Measurements from ENCODE around the gene TBRG1.
"Not testable (repeated sequence)": the region's sequence is repeated elsewhere in the genome, so short reads cannot be mapped to it uniquely, and the experiment has no call there.

Gene TBRG1, protein sequence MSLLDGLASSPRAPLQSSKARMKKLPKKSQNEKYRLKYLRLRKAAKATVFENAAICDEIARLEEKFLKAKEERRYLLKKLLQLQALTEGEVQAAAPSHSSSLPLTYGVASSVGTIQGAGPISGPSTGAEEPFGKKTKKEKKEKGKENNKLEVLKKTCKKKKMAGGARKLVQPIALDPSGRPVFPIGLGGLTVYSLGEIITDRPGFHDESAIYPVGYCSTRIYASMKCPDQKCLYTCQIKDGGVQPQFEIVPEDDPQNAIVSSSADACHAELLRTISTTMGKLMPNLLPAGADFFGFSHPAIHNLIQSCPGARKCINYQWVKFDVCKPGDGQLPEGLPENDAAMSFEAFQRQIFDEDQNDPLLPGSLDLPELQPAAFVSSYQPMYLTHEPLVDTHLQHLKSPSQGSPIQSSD

DNA sequence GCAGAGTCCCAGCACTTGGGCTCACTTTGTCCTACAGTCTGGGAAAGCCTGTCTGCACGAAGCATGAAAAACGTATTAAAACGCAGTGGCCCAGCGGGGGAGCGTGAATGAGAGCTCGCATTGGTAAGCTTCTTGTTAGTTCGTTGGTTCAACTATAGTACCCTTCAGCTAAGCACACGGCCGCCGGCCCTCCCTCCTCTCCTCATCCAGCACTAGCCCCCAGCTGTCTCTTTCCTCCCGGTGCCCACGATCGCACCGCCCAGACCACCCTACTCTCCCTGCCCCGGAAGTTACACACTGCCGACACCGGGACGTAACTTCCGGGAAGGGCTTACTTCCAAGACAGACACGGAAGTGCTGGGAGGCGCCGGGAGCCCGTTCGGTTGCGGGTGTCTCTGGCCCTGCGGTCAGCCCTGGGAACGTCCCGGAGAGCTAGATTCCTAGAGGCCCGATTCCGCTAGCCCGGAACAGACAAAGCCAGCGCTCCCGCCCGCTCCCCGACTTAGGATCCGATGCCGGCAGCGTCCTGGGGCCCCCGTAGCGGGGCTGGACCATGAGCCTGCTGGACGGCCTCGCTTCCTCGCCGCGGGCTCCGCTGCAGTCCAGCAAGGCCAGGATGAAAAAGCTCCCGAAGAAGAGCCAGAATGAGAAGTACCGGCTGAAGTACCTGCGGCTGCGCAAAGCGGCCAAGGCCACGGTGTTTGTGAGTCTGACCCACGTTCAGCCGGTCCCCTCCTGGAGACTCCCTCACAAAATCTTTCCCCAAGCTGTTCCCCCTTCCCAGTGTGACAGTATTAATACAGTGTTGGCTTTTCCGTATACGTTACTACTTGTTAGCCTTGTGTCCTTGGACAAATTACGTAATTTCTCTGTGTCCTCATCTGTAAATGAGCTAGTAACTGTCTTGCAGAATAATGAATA, at the start of gene TBRG1:
TSS of gene TBRG1 (plus strand) at position 334 of the 921 bp plus-strand sequence. CDS start at position 554, 220 bp downstream.
- peak; percentile 86 for DNase-seq

DNA sequence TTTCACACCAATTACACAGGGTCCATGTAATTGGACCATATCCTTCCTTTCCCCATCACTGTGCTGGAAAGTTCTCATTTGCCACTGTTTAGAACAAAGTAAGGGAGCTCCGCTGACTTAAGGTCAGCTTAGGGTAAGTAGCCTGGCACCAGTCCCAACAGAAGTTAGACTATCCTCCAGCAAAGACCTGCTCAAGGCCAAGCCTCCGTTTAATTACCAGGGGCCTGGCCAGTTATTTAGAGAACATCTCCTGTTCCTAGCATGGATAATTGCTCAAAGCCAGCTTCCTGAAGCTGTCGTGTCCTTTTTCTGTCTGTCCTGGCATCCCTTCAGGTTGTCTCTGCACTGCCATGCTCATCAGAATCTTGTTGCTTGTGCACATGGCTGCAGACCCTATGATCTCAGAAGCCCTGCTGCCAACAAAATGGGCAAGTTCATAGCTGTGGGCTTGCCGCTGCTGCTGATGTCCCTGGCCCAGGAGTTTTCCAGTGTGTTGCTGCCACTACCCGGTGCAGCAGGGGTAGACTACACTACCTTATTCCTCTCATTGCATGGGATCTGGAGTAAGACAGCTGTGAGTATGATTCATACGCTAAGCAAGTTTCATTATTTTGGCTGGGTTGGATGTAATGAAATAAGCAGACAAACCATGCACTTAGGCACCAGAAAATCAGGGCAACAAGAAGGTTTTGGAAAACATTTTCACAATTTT, 44.8 kb upstream of the TBRG1 start:
- no peak for DNase-seq

GRCh38 chr11:124578761-124579160, 43.9 kb upstream of the TBRG1 start:
- no peak for DNase-seq

DNA sequence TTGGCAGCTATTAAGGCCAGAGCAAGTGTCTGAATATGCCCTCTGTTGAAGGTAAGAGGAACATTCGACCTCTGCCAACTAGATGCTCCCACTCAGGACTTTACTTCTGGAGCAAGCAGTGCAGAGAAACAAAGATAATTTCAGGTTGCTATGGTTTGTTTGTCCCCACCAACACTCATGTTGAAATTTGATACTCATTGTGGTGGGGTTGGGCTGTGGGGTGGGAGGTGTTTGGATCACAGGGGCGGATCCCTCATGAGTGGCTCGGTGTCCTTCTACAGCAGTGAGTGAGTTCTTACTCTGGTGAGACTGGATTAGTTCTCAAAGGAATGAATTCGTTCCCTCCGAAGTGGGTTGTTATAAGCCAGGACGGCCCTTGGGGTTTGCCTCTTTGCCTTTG, 40.8 kb upstream of the TBRG1 start:
- no peak for DNase-seq

DNA sequence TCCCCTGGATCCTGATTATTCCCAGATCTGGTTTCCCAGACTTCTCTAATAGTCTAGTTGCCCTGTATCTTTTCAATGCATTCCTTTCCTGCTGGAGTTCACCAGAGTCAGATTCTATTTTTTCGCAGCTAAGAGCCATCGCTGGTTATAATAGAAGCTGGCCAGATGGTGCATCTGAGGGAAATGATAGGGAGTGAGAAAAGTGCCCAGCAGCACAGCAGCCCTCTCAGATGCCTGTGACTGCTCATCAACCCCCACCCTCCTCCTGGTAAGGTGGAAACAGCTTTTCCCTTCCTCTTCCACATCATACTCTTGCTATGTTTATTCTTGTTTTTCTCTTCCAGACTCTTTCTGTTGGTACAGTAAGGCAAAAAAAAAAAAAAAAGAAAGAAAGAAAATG, 40.1 kb upstream of the TBRG1 start:
- no peak for DNase-seq

GRCh38 chr11:124583781-124584180, 38.9 kb upstream of the TBRG1 start:
- DNase-seq: no peak

DNA sequence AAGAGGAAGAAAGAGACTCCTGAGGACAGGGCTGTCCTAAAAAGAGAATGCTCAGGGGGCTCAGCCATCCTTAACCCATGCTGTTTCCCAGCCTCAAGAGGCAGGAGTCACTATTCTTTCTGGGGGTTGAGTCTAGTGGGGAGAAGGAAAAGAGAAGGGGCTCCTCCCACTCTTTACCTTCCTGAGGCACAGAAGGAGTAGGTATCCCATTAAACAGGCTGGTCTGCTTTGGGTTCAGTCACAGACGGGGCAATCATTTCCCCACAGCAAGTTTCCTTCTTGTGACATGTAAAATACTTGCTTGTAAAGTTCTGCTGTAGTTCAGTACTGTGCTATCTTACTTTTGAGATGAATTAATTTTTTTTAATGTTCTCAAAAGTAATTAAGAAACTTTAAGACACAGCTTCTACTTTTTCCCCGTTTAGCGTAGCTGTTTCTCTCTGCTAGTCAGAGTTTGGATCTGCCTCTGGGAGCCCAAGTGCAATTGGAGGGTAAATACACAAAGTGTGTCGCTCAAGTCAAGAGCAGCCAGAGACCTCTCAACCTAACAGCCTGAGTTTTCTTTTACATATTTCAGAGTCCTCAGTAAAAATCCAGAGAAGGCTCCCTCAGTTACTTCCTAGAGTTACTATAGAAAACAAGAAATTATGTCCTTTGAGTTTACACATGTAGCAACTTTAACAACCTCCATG, 37.8 kb upstream of the TBRG1 start:
- DNase-seq: no peak

DNA sequence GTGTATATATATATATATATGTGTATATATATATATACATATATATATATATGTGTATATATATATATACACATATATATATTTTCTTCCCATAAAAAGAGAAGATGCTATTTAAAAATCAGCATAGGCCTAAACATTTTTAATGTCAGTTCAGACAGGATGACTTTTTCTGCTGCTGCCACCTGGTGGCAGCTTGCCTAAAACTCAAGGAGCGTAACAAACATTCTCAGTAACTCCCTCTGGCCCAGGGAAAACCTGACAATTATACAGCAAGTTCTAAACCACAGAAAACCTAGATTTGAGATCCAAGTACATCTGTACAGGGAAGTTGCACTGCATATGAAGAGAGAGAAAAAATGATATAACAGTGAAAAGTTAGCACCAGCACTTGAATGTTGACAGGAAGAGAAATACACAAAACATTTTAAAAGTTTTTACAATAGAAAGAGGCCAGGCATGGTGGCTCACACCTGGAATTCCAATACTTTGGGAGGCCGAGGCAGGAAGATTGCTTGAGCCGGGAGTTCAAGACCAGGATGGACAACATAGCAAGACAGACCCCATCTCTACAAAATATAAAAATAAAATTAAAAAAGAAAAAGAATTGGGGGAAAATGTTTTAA, 36.3 kb upstream of the TBRG1 start:
- peak; percentile 40 for DNase-seq

- DNase-seq: no peak
Observed at GRCh38 chr11:124591430-124591829, 31.2 kb upstream of the TBRG1 start.

DNA sequence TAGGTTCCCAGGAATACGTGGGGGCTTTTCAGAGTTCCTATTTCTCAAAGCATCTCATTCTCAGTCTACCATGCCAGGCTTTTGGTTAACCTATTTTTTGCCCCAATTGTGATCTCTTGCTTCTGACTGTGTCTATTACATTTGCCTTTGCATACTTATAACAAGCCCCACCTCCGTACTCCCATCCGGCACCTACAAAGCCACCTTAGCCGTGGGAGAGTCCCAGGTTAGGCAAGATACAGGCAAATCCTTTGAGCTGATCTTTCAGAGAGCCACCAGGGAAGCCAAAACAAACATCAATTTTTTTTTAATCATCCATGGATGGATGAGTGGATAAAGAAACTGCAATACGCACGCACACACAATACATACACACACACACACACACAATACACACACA, 30.0 kb upstream of the TBRG1 start:
- DNase-seq: no peak

DNA sequence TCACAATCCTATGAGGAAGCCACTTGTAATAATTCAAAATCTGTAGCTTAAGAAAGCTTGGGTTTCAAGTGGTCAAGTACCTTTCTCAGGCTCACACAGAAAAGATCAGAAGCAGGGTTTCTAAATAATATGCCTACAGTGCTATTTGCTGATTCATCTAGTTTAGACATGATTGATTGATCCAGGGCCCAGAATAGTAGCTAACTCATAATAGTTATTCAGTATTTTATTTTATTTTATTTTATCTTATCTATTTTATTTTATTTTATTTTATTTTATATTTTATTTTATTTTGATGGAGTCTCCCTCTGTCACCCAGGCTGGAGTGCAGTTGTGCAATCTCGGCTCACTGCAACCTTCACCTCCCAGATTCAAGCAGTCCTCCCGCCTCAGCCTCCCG, 27.4 kb upstream of the TBRG1 start:
- no peak for DNase-seq

DNA sequence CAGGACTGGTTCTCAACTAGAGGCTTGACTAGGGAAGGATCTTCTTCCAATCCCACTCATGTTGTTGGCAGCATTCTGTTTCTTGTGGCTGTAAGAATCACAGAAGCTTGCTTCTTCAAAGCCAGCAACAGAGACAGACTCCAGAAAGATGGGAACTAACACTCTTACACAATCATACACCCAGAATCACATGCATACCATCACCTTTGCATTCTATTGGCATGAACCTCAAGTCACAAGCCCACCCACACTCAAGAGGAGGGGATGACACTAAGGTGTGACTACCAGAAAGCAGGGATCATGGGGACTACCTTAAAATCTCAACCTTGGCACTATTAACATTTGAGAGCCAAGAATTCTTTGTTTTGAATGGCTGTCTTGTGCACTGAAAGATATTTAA, 25.0 kb upstream of the TBRG1 start:
- no peak for DNase-seq

DNA sequence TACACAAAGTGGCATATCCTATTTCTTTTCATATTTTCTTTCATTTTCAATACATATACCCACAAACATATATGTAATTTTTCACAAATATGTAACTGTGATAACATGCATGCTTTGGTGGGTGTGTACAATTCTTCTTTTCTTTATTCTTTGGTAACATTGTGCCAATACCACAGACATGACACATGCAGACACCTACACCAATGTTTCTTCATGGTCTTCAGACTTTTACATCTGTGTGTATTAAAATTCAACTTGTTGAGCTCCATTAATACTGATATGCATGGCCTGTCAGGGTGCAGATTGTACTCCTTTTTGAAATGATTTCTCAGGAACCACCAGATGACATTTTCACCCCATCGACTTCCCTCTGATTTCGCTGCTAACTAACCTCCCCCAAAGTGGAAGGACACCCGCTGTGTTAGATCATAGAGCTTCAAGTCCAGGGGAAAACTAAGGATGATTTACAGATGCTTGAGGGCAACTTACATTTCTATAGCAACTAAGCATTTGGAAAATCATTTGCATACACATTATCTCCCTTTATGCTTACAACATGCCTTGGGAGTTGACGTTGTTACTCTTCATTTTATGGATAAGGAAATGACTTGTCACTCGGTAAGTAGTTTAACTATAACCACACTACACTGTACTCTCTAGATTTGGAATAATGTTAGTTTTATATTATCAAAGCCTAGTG, 21.9 kb upstream of the TBRG1 start:
- DNase-seq: no peak

- DNase-seq: peak; percentile 49
Observed at GRCh38 chr11:124602193-124602592, 20.5 kb upstream of the TBRG1 start.

GRCh38 chr11:124602723-124603122, 19.9 kb upstream of the TBRG1 start:
- not testable (repeated sequence) for DNase-seq

- DNase-seq: no peak
Observed at GRCh38 chr11:124605719-124606118, 16.9 kb upstream of the TBRG1 start.

DNA sequence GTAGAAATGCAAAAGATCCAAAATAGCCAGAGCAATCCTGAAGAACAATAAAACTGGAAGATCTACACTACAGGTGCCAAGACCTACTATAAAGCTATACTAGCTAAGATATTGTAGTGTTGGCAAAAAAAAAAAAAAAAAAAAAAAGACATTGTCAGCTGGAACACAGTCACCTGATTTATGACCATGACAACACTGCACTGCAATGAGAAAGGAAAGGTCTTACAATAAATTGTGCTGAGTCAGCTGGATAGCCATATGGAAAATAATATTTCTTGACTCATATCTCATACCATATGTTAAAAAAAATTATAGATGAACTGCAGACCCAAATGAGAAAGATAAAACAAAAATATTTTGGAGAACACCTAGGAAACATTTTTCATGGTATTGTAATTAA, 14.5 kb upstream of the TBRG1 start:
- peak; percentile 44 for DNase-seq

DNA sequence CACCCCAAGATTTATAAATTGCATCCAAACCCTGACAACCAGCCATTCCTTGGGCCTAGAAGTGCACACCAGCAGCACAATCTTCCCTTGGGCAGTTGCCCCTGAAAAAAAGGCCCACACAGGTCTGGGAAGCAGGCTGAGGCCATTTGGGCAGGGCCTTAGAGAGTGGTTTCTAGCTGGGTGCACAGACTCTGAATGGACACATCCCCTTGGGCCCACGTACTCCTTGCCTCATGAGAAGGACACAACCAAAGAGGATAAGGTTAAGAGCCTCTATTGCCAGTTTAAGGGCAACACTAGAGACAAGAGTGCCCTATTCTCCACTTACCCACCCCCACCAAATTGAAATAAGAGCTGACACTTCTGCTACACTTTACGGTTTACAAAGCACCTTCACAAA, 12.4 kb upstream of the TBRG1 start:
- no peak for DNase-seq

DNA sequence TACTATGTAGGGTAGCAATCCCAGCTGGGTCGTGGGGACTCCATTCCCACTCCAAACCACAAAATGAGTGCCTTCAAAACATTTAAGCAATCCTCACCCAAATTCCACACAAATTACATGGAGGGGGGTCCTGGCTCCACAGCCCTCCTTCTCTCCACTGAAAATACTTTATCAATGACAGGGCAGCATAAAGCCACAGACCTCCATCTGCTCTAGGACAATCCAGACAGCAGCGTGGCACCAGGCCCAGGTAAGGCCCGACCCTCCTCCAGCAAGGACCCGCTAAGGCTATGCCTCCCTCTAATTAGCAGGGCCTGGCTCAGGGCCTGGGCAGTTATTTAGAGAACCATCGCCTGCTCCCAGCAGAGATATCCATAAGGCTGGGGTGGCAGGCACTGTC, 11.6 kb upstream of the TBRG1 start, which contains the start of gene PANX3:
TSS of gene PANX3 (plus strand) at position 365 of the 400 bp plus-strand sequence. CDS start 129 bp downstream, outside the sequence.
- DNase-seq: peak; percentile 85

DNA sequence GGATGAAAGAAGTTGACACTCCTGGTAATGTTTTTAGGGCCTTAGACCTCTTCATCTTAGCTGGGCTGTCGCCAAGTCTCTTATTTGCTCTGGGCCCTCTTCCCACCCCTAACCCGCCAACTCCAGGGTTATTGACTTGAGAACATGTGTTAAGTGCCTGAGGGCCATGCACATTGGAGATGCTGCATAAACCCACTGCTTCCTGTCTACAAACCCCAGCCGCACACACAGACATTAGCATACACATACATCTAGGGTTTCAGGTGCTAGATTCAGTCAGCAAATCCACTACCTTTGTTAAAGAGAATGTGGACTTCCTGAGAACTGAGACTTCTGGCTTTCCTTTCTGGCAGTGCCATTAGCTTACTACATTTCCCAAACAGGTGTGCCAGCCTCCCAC, 10.6 kb upstream of the TBRG1 start:
- peak; percentile 37 for DNase-seq

- no peak for DNase-seq
Observed at GRCh38 chr11:124612567-124613246, 10.0 kb upstream of the TBRG1 start.

Data from NCI-H446 treated with DMSO at 0.1 percent for 48 hours (cell line).